Measurements from ENCODE around the gene TBL1XR1. TPM values are rescaled to one million over a fixed set of nuclear protein-coding genes. Genes with fewer than 3 reads are reported as not detected.

Gene TBL1XR1
- total RNA-seq, 1 donor from 2014 or later = 102 TPM

- Histone ChIP-seq H3K4me3 (no peak overlapping the region), H3K36me3 (peaks cover 4% of the 10 kb centered on the region), H3K9me3 (replicated peaks) (peaks cover 38% of the 10 kb centered on the region), H3K27me3 (ENCODE audit: low read depth) (no peaks in the 10 kb centered on the region), H3K27ac (replicated peaks) (peak overlapping the region; percentile 28), H3K4me1 (peaks cover 55% of the 10 kb centered on the region)
- no peak for TF ChIP-seq CTCF (IDR thresholded peaks at IDR 0.05; ENCODE audit: borderline replicate concordance)
- intact Hi-C loops (cut with micrococcal nuclease) = no loop called here
- no peak for DNase-seq
Observed at GRCh38 chr3:177089901-177090300, 107.4 kb downstream of the TBL1XR1 start.

GRCh38 chr3:177089110-177089509, 108.2 kb downstream of the TBL1XR1 start:
- H3K4me3 ChIP-seq = no peak overlapping the region
- TF ChIP-seq CTCF (IDR thresholded peaks at IDR 0.05; ENCODE audit: borderline replicate concordance) = no peak
- intact Hi-C loops (cut with micrococcal nuclease) = no loop called here
- no peaks in the 10 kb centered on the region for H3K27me3 ChIP-seq (ENCODE audit: low read depth)
- H3K9me3 ChIP-seq (replicated peaks) = peaks cover 30% of the 10 kb centered on the region
- H3K27ac ChIP-seq (replicated peaks) = peak overlapping the region; percentile 28
- no peaks in the 10 kb centered on the region for H3K36me3 ChIP-seq
- no peak for DNase-seq
- peaks cover 63% of the 10 kb centered on the region for H3K4me1 ChIP-seq

- no peaks in the 10 kb centered on the region for H3K9me3 ChIP-seq (replicated peaks)
- H3K27ac ChIP-seq (replicated peaks) = no peak overlapping the region
- no peaks in the 10 kb centered on the region for H3K27me3 ChIP-seq (ENCODE audit: low read depth)
- H3K4me1 ChIP-seq = peaks cover 63% of the 10 kb centered on the region
- TF ChIP-seq CTCF (IDR thresholded peaks at IDR 0.05; ENCODE audit: borderline replicate concordance) = no peak
- no peak overlapping the region for H3K4me3 ChIP-seq
- no peaks in the 10 kb centered on the region for H3K36me3 ChIP-seq
- intact Hi-C loops (cut with micrococcal nuclease) = no loop called here
- DNase-seq = no peak
Observed at GRCh38 chr3:177085794-177086193, 111.5 kb downstream of the TBL1XR1 start.

GRCh38 chr3:177084616-177085015, 112.7 kb downstream of the TBL1XR1 start:
- Histone ChIP-seq H3K27ac (replicated peaks) (no peak overlapping the region), H3K4me3 (no peak overlapping the region), H3K36me3 (no peaks in the 10 kb centered on the region), H3K27me3 (ENCODE audit: low read depth) (no peaks in the 10 kb centered on the region), H3K4me1 (peaks cover 54% of the 10 kb centered on the region), H3K9me3 (replicated peaks) (no peaks in the 10 kb centered on the region)
- intact Hi-C loops (cut with micrococcal nuclease) = no loop called here
- no peak for TF ChIP-seq CTCF (IDR thresholded peaks at IDR 0.05; ENCODE audit: borderline replicate concordance)
- DNase-seq = no peak

GRCh38 chr3:177080122-177080521, 117.2 kb downstream of the TBL1XR1 start:
- intact Hi-C loops (cut with micrococcal nuclease) = no loop called here
- Histone ChIP-seq H3K27ac (replicated peaks) (no peak overlapping the region), H3K4me3 (no peak overlapping the region), H3K36me3 (no peaks in the 10 kb centered on the region), H3K27me3 (ENCODE audit: low read depth) (no peaks in the 10 kb centered on the region), H3K9me3 (replicated peaks) (no peaks in the 10 kb centered on the region), H3K4me1 (peaks cover 22% of the 10 kb centered on the region)
- TF ChIP-seq CTCF (IDR thresholded peaks at IDR 0.05; ENCODE audit: borderline replicate concordance) = no peak
- DNase-seq = no peak

GRCh38 chr3:177079684-177080083, 117.6 kb downstream of the TBL1XR1 start:
- Histone ChIP-seq H3K36me3 (no peaks in the 10 kb centered on the region), H3K9me3 (replicated peaks) (no peaks in the 10 kb centered on the region), H3K27me3 (ENCODE audit: low read depth) (no peaks in the 10 kb centered on the region), H3K4me1 (peaks cover 18% of the 10 kb centered on the region), H3K27ac (replicated peaks) (no peak overlapping the region), H3K4me3 (no peak overlapping the region)
- no peak for TF ChIP-seq CTCF (IDR thresholded peaks at IDR 0.05; ENCODE audit: borderline replicate concordance)
- intact Hi-C loops (cut with micrococcal nuclease) = no loop called here
- DNase-seq = no peak

Data from left ventricle myocardium inferior (tissue), 1 donor.